Urothelium cell line (cell line): ENCODE measurements around the gene SCN3A.

Source experiments
- DNase-seq: peaks from one replicate; pipeline ENCODE4 v3.0.0; 2011; ENCODE audit warnings: low spot score, mixed read lengths
- FAIRE-seq: peaks from 2 replicates; lab custom pipeline; 2011; peaks lifted over from hg19 to GRCh38; lab: Jason Lieb, UNC

Gene SCN3A

GRCh38 chr2:165058476-165059265, 145.2 kb downstream of the SCN3A start:
- no peak for FAIRE-seq
- DNase-seq: no peak

DNA sequence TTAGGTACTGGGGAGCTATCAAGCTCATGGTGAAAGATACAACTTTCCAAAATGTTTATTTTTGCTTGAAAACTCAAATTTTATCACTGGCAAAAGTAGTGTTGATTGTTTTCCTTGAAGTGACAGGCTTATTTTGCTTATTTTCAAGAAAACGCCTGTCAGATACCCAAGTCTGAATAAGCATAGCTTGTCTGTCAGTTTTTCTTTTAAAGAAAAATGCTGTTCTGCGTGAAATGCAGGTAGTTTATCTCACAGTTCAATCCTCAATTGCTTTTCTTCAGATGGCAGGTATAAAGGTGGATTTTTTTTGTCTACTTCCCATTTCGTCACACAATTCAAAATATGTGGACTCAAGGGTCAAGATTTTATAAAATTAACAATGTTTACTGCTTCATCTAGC, 145.9 kb downstream of the SCN3A start:
- DNase-seq (no peak), FAIRE-seq (no peak)

DNA sequence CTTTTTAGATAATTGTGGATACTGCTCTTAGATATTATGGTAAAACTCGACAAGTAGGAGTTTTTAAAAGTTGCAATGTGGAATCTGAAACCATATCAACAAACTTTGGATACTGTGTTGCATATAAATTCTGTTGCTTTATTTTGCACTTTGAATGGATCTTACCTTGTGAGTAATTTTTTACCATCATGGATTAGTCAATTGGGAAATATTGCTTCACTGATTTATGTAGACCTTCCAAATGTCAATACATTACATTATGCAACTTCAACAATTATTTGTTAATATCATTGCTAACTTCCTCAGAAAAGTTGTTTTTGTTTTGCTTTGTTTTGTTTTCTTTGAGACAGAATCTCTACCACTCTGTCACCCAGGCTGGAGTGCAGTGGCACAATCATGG, 146.5 kb downstream of the SCN3A start:
- DNase-seq (no peak), FAIRE-seq (no peak)

- FAIRE-seq (no peak), DNase-seq (no peak)
Measured at GRCh38 chr2:165056564-165056963, 147.3 kb downstream of the SCN3A start.

DNA sequence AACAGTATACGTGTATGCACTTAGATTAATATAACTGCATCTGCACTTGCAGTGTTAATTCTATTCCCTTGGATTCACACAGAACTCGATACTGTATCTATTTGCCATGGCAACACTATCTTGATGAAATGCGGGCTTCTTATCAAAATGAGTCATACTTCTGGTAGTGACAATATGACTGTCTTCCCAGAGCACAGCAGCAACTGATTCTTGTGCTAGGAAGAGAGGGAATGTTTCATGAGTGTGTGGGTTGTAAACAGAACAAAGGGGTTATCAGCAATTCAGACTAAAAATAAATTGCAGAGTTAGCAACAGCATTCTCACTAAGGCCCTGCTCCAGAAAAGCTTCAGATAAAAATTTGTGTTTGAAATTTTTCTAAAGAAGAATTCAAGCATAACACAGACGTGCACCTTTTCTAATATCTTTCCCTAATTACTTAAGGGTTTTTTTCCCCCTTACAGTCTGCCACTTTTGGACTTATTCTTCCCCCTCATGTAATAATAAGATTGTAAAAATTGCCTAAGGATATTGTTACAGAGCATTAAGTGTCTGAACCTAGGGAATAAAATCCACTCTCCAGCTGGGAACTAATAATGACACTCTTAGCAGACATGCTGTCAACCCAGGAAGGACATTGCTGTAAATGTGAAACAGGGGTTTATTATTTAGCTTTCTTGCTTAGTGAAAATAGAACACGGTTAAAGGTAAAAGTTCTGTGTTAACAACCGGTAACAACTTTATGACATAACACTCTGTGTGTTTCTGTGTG, 148.6 kb downstream of the SCN3A start:
- FAIRE-seq (no peak), DNase-seq (no peak)

GRCh38 chr2:165054652-165055051, 149.2 kb downstream of the SCN3A start:
- DNase-seq: no peak
- FAIRE-seq: no peak

DNA sequence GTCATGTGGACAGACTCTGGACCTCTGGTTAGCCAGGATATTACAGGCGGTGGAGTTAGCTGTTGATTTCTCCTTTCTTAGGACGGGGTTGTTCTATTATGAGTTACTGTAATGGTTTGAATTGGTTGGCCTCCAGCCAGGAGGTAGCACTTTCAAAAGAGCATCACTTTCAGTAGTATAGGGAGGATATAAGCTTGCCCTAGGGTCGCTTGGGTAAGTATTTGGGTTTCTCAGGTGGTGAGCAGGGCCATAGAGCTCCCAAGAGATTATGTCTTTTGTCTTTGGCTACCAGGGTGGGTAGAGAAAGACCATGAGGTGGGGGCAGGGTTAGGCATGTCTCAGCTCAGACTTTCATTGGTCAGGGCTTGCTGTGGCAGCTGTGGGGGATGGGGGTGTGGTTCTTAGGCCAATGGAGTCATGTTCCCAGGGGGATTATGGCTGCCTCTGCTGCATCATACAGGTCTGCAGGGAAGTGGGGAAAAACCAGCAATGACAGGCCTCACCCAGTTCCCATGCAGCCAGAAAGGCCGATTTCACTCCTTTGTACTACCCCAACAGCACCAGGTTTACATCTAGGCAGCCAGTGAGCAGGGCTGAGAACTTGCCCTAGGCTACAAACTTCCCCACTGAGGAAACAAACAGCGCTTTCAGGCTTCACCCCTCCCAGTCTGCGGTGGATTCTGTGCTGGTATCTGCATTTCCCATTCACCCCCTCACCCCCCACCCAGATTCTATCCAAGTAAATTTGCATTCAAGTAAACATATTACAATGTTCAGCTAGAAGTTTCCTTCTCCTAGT, 159.1 kb downstream of the SCN3A start:
- DNase-seq: no peak
- FAIRE-seq: no peak
